ENCODE results near the gene POLA1. TPM values are rescaled to one million over a fixed set of nuclear protein-coding genes. Genes with fewer than 3 reads are reported as not detected.
A peak's percentile ranks its signal among the peaks of the same experiment; 100 is the strongest.

POLA1 gene
- total and polyA plus RNA-seq, 7 donors: 3.5 to 9.4 (median 6.8) TPM

DNA sequence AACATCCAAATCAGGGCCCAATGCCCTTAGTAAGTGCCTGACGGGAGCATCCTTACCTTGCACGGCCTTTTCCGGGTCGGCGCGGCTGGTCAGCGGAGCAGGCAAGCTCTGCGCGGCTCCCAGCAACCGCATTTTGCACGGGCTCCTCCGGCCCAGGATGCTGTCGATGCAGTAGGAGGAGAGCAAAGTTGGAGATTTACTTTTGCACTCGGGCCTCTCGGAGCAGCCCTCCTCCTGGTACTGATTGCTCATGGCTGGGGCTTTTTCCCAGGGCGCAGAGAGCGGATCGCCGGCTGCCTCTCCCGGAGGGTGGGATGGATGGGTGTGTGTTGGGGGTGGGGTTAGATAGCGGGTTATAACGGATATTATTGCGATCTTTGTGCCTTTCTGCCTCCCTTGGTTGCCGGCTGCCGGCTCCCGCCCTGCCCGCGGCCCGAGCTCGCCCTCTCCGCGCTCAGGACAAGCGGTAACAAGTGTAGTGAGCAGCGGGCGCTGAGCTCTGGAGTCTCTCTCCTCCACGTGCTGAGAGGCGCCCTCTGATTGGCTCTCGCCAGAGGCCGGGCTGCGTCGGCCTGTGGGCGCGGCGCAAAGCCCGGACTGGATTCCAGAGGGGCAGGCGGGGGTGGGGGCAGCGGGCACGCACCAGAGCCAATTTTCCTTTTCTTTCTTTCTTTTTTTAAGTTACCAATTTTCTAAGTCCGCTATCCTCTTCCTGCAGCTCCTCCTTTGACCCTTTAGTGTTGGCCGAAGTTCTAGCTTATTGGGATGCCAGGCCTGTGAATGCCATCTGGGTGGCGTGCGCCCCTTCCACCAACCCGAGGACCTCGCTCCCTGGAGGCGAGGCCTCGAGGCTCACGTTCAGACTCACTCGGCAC, 322.0 kb downstream of the POLA1 start, which contains the start of gene ARX:
Gene ARX (minus strand): TSS at position 480 of the 875 bp plus-strand sequence. CDS start 228 bp downstream, at position 252.
- Histone ChIP-seq H3K27me3 (ENCODE audit: insufficient read depth in 3 of 3, low read length in 2 of 3) (peaks cover 0 to 94% (median 11%) of the 10 kb centered on the region in 3 donors), H3K27ac (peak within 1 kb of the TSS; percentile 69), H3K9me3 (no peaks in the 10 kb centered on the region), H3K4me1 (peaks cover 5% of the 10 kb centered on the region), H3K36me3 (ENCODE audit: insufficient read depth in 1 of 2, low read depth in 1 of 2) (no peaks in the 10 kb centered on the region), H3K4me3 (peak within 1 kb of the TSS; percentile 66)
- ATAC-seq (peak; percentile 80 to 87 (median 84)), DNase-seq (peak; percentile 68 to 88)
- TF ChIP-seq, protein P1, sequence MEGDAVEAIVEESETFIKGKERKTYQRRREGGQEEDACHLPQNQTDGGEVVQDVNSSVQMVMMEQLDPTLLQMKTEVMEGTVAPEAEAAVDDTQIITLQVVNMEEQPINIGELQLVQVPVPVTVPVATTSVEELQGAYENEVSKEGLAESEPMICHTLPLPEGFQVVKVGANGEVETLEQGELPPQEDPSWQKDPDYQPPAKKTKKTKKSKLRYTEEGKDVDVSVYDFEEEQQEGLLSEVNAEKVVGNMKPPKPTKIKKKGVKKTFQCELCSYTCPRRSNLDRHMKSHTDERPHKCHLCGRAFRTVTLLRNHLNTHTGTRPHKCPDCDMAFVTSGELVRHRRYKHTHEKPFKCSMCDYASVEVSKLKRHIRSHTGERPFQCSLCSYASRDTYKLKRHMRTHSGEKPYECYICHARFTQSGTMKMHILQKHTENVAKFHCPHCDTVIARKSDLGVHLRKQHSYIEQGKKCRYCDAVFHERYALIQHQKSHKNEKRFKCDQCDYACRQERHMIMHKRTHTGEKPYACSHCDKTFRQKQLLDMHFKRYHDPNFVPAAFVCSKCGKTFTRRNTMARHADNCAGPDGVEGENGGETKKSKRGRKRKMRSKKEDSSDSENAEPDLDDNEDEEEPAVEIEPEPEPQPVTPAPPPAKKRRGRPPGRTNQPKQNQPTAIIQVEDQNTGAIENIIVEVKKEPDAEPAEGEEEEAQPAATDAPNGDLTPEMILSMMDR (IDR thresholded peaks at IDR 0.05): no peak
- intact Hi-C loops (cut with DNase I): loop anchor here in 1 of 2 donors (5.0 to 10.0 kb wide), 3 partner anchors 127 to 261 kb away; no protein-coding TSS in a partner anchor
- WGBS, 3 donors: 7 to 27% (median 8%) methylated on average over 25 to 58 of the region's 58 CpGs

DNA sequence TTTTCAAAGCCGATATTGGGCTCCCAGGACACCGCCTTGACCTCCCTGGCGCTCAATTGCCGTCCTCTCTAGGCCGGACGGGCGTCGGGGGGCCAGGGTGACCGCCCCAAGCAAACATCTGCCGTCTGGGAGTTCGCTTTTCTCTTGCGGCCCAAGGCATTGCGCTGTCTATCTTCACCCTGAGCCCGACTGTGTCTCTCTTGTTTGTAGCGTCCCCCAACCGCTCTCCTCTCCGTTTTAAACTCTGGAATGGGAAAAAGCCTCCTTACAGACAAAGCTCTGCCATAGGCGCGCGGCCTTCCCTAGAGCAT, 322.6 kb downstream of the POLA1 start:
- 55 to 60% (median 56%) methylated on average over 20 of the region's 20 CpGs for WGBS, 3 donors
- Histone ChIP-seq H3K9me3 (no peaks in the 10 kb centered on the region), H3K4me1 (peaks cover 5% of the 10 kb centered on the region), H3K27ac (no peak overlapping the region), H3K27me3 (ENCODE audit: insufficient read depth in 3 of 3, low read length in 2 of 3) (peaks cover 0 to 95% (median 11%) of the 10 kb centered on the region in 3 donors), H3K4me3 (no peak overlapping the region), H3K36me3 (ENCODE audit: insufficient read depth in 1 of 2, low read depth in 1 of 2) (no peaks in the 10 kb centered on the region)
- intact Hi-C loops (cut with DNase I): loop anchor here in 1 of 2 donors (5.0 to 10.0 kb wide), 3 partner anchors 126 to 262 kb away; no protein-coding TSS in a partner anchor
- DNase-seq: no peak
- no peak for ATAC-seq
- TF ChIP-seq, protein P1 (IDR thresholded peaks at IDR 0.05): no peak

DNA sequence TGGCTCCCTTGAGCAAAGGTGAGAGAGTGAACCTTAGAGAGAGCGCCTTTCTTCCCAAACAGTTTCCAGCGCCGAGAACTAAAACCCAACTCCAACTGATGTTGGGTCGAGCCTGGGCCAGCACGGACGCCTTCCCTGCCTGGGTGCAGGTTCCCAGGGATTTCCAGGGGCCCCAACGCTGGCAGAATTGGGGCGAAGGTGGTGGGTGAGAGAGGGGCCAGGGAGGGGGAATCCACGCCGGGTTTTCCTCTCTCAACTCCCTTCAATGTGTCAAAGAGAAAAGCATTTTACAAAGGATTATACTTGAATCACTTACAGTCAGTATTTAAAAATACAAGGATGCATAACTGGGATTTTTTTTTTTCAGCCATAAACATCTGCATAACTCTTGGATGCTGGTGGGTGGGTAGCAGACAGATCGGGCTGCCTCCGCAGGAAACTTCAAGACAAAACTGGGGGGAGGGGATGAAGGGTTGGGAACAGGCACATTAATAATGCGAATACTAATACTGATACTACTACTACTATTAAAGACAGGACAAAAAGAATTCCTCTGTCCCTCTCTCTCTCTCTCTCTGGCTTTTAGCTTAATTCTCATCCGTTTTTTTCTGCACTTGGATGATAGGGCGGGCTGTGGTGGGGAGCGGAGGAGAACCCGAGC, 323.4 kb downstream of the POLA1 start:
- intact Hi-C loops (cut with DNase I): loop anchor here in 1 of 2 donors (5.0 to 10.0 kb wide), 3 partner anchors 125 to 262 kb away; no protein-coding TSS in a partner anchor
- H3K27me3 ChIP-seq (ENCODE audit: insufficient read depth in 3 of 3, low read length in 2 of 3): peaks cover 0 to 95% (median 12%) of the 10 kb centered on the region in 3 donors
- no peak overlapping the region for H3K27ac ChIP-seq
- H3K9me3 ChIP-seq: no peaks in the 10 kb centered on the region
- WGBS, 3 donors: 36 to 44% (median 43%) methylated on average over 16 to 17 of the region's 17 CpGs
- peaks cover 5% of the 10 kb centered on the region for H3K4me1 ChIP-seq
- no peaks in the 10 kb centered on the region for H3K36me3 ChIP-seq (ENCODE audit: insufficient read depth in 1 of 2, low read depth in 1 of 2)
- peak overlapping the region; percentile 56 for H3K4me3 ChIP-seq
- TF ChIP-seq, protein P1 (IDR thresholded peaks at IDR 0.05): no peak
- no peak for ATAC-seq
- DNase-seq: no peak

DNA sequence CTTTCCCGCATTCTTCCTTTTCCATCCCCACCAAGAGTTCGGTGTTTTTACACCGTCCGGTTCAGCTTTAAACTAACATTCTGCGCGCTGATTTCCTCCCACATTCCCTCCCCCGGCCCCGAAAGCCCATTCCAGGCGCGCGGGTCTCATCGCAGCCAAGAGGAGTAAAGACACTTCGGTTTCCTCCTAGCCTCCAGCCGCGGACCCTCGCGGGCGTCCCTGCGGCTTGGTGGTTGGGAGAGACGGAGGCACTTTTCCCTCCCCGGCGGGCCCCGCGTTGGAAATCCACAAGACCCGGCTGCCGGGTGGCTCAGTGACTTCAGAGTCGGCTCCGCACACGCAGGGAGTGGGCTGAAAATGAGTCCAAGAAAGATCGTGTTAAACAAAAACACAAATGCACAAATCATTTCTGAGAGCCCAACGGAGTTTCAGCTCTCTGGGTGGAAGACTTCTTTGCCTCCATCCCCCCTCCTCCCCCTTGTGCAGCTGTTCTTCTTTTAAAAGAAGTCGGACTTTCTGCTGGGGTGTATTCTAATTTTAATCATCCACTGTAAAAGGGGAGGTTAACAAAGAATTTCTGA, 324.0 kb downstream of the POLA1 start:
- H3K27ac ChIP-seq: no peak overlapping the region
- peaks cover 5% of the 10 kb centered on the region for H3K4me1 ChIP-seq
- TF ChIP-seq, protein P1 (IDR thresholded peaks at IDR 0.05): no peak
- intact Hi-C loops (cut with DNase I): loop anchor here in 1 of 2 donors (5.0 to 10.0 kb wide), 3 partner anchors 125 to 263 kb away; no protein-coding TSS in a partner anchor
- H3K27me3 ChIP-seq (ENCODE audit: insufficient read depth in 3 of 3, low read length in 2 of 3): peaks cover 0 to 94% (median 13%) of the 10 kb centered on the region in 3 donors
- no peaks in the 10 kb centered on the region for H3K36me3 ChIP-seq (ENCODE audit: insufficient read depth in 1 of 2, low read depth in 1 of 2)
- peak overlapping the region; percentile 56 for H3K4me3 ChIP-seq
- peak in 1 of 2 donors; percentile 52 for DNase-seq
- no peaks in the 10 kb centered on the region for H3K9me3 ChIP-seq
- WGBS, 3 donors: 2 to 17% (median 2%) methylated on average over 24 to 32 of the region's 32 CpGs
- ATAC-seq: no peak

Measured in psoas muscle (tissue), 8 donors.